Fibroblast of lung (primary cell): ENCODE results near the gene PTBP2. TPM values are rescaled to one million over a fixed set of nuclear protein-coding genes. Genes with fewer than 3 reads are reported as not detected.

Source experiments
- DNase-seq, 2 donors: peaks; one replicate each; pipeline versions ENCODE4 v3.0.0 to v3.0.0-alpha.2; 2010; ENCODE audit warnings: low read depth in 2 of 2
- H2AFZ ChIP-seq: 2 replicates; pipeline ENCODE4 v1.5.1; 2012; ENCODE audit warnings: low read length, control low read depth, inconsistent platforms
- H3K27ac ChIP-seq: 2 replicates; pipeline ENCODE4 v1.5.1; 2011; ENCODE audit warnings: low read length, control low read depth; ENCODE audit not compliant: insufficient read depth
- H3K27me3 ChIP-seq: 2 replicates; pipeline ENCODE4 v1.5.1; 2011; ENCODE audit warnings: mild to moderate bottlenecking, low read length; ENCODE audit not compliant: control insufficient read depth, insufficient read depth
- H3K36me3 ChIP-seq: 2 replicates; pipeline ENCODE4 v1.5.1; 2011; ENCODE audit warnings: low read length; ENCODE audit not compliant: control insufficient read depth, insufficient read depth
- H3K4me1 ChIP-seq: 2 replicates; pipeline ENCODE4 v1.5.1; 2011; ENCODE audit warnings: low read length; ENCODE audit not compliant: control insufficient read depth, insufficient read depth; ENCODE audit errors: extremely low read depth
- H3K4me2 ChIP-seq: 2 replicates; pipeline ENCODE4 v1.5.1; 2011; ENCODE audit warnings: low read length, control low read depth; ENCODE audit not compliant: insufficient read depth; ENCODE audit errors: extremely low read depth
- H3K4me3 ChIP-seq, 4 experiments: fragments of 200-600 bp in 1 of 4; sonication (generic) in 1 of 4; replicated peaks in 1 of 4; 2 replicates each; pipeline ENCODE4 v1.5.1; 2011 to 2016; ENCODE audit warnings: low read length in 4 of 4, low read depth in 3 of 4, mild to moderate bottlenecking in 3 of 4, control low read depth in 2 of 4, inconsistent platforms in 1 of 4, mixed read lengths in 1 of 4; ENCODE audit not compliant: insufficient read depth in 1 of 4; ENCODE audit errors: control extremely low read depth in 1 of 4
- H3K79me2 ChIP-seq: 2 replicates; pipeline ENCODE4 v1.5.1; 2012; ENCODE audit warnings: mild to moderate bottlenecking, low read length, inconsistent platforms; ENCODE audit not compliant: control insufficient read depth, insufficient read depth
- H3K9ac ChIP-seq: 2 replicates; pipeline ENCODE4 v1.5.1; 2011; ENCODE audit warnings: mild to moderate bottlenecking, low read length, control low read depth; ENCODE audit not compliant: insufficient read depth
- H3K9me3 ChIP-seq: 2 replicates; pipeline ENCODE4 v1.5.1; 2012; ENCODE audit warnings: low read depth, low read length; ENCODE audit not compliant: control insufficient read depth, insufficient read depth
- H4K20me1 ChIP-seq: 2 replicates; pipeline ENCODE4 v1.5.1; 2011; ENCODE audit warnings: low read length; ENCODE audit not compliant: control insufficient read depth, insufficient read depth; ENCODE audit errors: extremely low read depth
- CTCF ChIP-seq, 2 donors: IDR thresholded peaks in 1 of 2; conservative IDR thresholded peaks in 1 of 2; 1 replicate in 1 of 2; 2 replicates in 1 of 2; pipeline ENCODE4 v1.5.1; 2011 to 2012; ENCODE audit warnings: low read length in 2 of 2, control low read depth in 1 of 2, inconsistent platforms in 1 of 2, low read depth in 1 of 2, mild to moderate bottlenecking in 1 of 2
- EZH2 ChIP-seq: IDR thresholded peaks from 2 replicates; pipeline ENCODE4 v1.5.1; 2012; ENCODE audit warnings: low read length, control low read depth, mild to moderate bottlenecking; ENCODE audit errors: missing control alignments
- polyA plus RNA-seq, 2 donors: library from polyadenylated mRNA; depleted of rRNA in 1 of 2; stranded (reverse) in 1 of 2; unstranded in 1 of 2; fragments of >200 nt; gene quantifications; 2 replicates each; pipeline ENCODE4 v1.2.1, GENCODE V29; 2011 to 2012; ENCODE audit warnings: missing spikeins in 1 of 2
- total RNA-seq: library from RNA; depleted of rRNA; stranded (reverse); fragments of >200 nt; gene quantifications from 2 replicates; pipeline ENCODE4 v1.2.1, GENCODE V29; 2014

Gene PTBP2
- total and polyA plus RNA-seq, 2 donors (not counting 1 experiment from before 2014, with no cell fraction given): 19.7 to 24.6 TPM

GRCh38 chr1:96837057-96837780 is 115.6 kb downstream of the PTBP2 start:
- TF ChIP-seq CTCF (conservative IDR thresholded peaks at IDR 0.05 in 1 of 2, IDR thresholded peaks at IDR 0.05 in 1 of 2; ENCODE audit: low read depth in 1 of 2, low read length in 2 of 2) (no peak), EZH2 (no peak)
- Histone ChIP-seq H4K20me1 (no peaks in the 10 kb centered on the region), H3K36me3 (no peaks in the 10 kb centered on the region), H3K9me3 (no peaks in the 10 kb centered on the region), H3K4me3 (no peak overlapping the region), H3K4me1 (no peaks in the 10 kb centered on the region), H3K27me3 (no peaks in the 10 kb centered on the region), H3K9ac (no peak overlapping the region), H3K4me2 (no peak overlapping the region), H2AFZ (no peak overlapping the region), H3K79me2 (no peaks in the 10 kb centered on the region), H3K27ac (no peak overlapping the region)
- DNase-seq: no peak

GRCh38 chr1:96837781-96838216 is 116.2 kb downstream of the PTBP2 start:
- no peak overlapping the region for H3K27ac ChIP-seq
- H3K79me2 ChIP-seq: no peaks in the 10 kb centered on the region
- no peak for TF ChIP-seq CTCF (conservative IDR thresholded peaks at IDR 0.05 in 1 of 2, IDR thresholded peaks at IDR 0.05 in 1 of 2; ENCODE audit: low read depth in 1 of 2, low read length in 2 of 2)
- TF ChIP-seq EZH2: no peak
- H3K36me3 ChIP-seq: no peaks in the 10 kb centered on the region
- no peaks in the 10 kb centered on the region for H3K27me3 ChIP-seq
- H3K4me1 ChIP-seq: no peaks in the 10 kb centered on the region
- no peak overlapping the region for H3K4me2 ChIP-seq
- H3K9me3 ChIP-seq: no peaks in the 10 kb centered on the region
- H3K9ac ChIP-seq: no peak overlapping the region
- H2AFZ ChIP-seq: no peak overlapping the region
- H3K4me3 ChIP-seq: no peak overlapping the region
- H4K20me1 ChIP-seq: no peaks in the 10 kb centered on the region
- DNase-seq: no peak

- TF ChIP-seq EZH2: no peak
- no peak for TF ChIP-seq CTCF (conservative IDR thresholded peaks at IDR 0.05 in 1 of 2, IDR thresholded peaks at IDR 0.05 in 1 of 2; ENCODE audit: low read depth in 1 of 2, low read length in 2 of 2)
- H2AFZ ChIP-seq: no peak overlapping the region
- H3K36me3 ChIP-seq: no peaks in the 10 kb centered on the region
- DNase-seq: no peak
- no peak overlapping the region for H3K27ac ChIP-seq
- H3K9ac ChIP-seq: no peak overlapping the region
- no peaks in the 10 kb centered on the region for H4K20me1 ChIP-seq
- no peaks in the 10 kb centered on the region for H3K79me2 ChIP-seq
- H3K27me3 ChIP-seq: no peaks in the 10 kb centered on the region
- H3K4me2 ChIP-seq: no peak overlapping the region
- H3K9me3 ChIP-seq: no peaks in the 10 kb centered on the region
- no peak overlapping the region for H3K4me3 ChIP-seq
- H3K4me1 ChIP-seq: no peaks in the 10 kb centered on the region
Observed at GRCh38 chr1:96840396-96840795, 118.8 kb downstream of the PTBP2 start.
